ENCODE data around the gene ZNF839.

GRCh38 chr14:102325791-102326345 is 6.3 kb downstream of the ZNF839 start:
- TF ChIP-seq, protein P1, sequence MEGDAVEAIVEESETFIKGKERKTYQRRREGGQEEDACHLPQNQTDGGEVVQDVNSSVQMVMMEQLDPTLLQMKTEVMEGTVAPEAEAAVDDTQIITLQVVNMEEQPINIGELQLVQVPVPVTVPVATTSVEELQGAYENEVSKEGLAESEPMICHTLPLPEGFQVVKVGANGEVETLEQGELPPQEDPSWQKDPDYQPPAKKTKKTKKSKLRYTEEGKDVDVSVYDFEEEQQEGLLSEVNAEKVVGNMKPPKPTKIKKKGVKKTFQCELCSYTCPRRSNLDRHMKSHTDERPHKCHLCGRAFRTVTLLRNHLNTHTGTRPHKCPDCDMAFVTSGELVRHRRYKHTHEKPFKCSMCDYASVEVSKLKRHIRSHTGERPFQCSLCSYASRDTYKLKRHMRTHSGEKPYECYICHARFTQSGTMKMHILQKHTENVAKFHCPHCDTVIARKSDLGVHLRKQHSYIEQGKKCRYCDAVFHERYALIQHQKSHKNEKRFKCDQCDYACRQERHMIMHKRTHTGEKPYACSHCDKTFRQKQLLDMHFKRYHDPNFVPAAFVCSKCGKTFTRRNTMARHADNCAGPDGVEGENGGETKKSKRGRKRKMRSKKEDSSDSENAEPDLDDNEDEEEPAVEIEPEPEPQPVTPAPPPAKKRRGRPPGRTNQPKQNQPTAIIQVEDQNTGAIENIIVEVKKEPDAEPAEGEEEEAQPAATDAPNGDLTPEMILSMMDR (IDR thresholded peaks at IDR 0.05; ENCODE audit: low read length), result no peak
- no peak for TF ChIP-seq EZH2 (optimal IDR thresholded peaks at IDR 0.05; ENCODE audit: low read depth, low read length)
- TF ChIP-seq EZH2phosphoT487 (IDR thresholded peaks at IDR 0.05; ENCODE audit: low read length), result no peak
